ENCODE results near the gene MOSMO. TPM values are rescaled to one million over a fixed set of nuclear protein-coding genes. Genes with fewer than 3 reads are reported as not detected.
"Not testable (repeated sequence)": the region's sequence is repeated elsewhere in the genome, so short reads cannot be mapped to it uniquely, and the experiment has no call there.

The MOSMO gene
- total and polyA plus RNA-seq, 7 donors: 6.0 to 21.3 (median 11.3) TPM

DNA sequence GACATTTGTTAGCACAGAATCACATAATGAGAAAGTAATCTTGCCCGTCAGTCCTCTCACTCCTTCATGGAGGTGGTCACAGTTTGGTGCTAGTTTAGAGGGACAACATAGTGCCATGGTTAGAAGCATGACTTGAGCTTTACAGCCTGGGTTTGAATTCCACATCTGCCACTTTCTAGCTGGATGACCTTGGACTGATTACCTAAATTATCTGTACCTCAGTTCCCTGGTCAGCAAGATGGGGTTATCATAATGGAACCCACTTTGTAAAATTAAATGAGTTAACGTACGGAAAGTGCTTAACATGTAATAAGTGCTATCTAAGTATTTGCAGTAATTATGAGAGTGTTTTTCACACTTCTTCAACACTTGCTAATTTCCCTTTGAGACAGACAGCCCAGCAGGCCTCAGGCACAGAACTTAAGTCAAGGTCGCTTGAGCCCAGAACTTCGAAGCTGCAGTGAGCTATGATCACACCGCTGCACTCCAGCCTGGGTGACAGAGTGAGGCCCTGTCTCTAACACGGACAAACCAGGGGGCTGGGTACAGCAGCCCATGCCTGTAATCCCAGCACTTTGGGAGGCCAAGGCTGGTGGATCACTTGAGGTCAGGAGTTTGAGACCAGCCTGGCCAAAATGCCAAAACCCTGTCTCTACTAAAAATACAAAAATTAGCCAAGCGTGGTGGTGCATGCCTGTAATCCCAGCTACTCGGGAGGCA lies 91.5 kb downstream of the MOSMO start:
- ATAC-seq: no peak
- Histone ChIP-seq H3K9me3 (no peaks in the 10 kb centered on the region), H3K27ac (no peak overlapping the region), H3K36me3 (ENCODE audit: insufficient read depth in 1 of 2, low read depth in 1 of 2) (no peaks in the 10 kb centered on the region), H3K27me3 (ENCODE audit: insufficient read depth in 3 of 3, low read length in 2 of 3) (no peaks in the 10 kb centered on the region), H3K4me1 (no peaks in the 10 kb centered on the region), H3K4me3 (no peak overlapping the region)
- WGBS, 3 donors: 78 to 84% (median 82%) methylated on average over 9 of the region's 9 CpGs
- TF ChIP-seq, protein P1, sequence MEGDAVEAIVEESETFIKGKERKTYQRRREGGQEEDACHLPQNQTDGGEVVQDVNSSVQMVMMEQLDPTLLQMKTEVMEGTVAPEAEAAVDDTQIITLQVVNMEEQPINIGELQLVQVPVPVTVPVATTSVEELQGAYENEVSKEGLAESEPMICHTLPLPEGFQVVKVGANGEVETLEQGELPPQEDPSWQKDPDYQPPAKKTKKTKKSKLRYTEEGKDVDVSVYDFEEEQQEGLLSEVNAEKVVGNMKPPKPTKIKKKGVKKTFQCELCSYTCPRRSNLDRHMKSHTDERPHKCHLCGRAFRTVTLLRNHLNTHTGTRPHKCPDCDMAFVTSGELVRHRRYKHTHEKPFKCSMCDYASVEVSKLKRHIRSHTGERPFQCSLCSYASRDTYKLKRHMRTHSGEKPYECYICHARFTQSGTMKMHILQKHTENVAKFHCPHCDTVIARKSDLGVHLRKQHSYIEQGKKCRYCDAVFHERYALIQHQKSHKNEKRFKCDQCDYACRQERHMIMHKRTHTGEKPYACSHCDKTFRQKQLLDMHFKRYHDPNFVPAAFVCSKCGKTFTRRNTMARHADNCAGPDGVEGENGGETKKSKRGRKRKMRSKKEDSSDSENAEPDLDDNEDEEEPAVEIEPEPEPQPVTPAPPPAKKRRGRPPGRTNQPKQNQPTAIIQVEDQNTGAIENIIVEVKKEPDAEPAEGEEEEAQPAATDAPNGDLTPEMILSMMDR (IDR thresholded peaks at IDR 0.05): no peak
- DNase-seq: no peak
- intact Hi-C loops (cut with DNase I): loop anchor here in 1 of 2 donors (5.0 kb wide), 2 partner anchors 97 to 147 kb away; partner anchors contain the start of genes PDZD9 and UQCRC2

DNA sequence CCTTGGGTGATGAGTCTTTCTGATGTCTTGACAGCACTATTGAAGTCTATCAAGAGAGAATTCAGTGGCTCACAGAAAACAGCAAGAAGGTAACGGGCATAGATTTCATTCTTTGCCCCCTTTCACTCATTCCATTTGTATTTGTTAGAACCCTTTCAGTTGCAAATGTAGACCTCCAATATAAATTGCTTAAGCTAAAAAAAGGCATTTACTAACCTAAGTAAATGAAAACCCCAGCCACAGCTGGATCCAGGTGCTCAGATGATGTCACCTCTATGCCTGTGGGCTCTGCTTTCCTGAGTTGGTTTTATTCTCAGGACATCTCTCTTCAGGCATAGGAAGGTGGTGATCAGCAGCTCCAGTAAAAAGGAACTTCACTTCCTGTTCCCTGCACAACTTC lies 95.5 kb downstream of the MOSMO start:
- no peaks in the 10 kb centered on the region for H3K9me3 ChIP-seq
- DNase-seq (no peak), ATAC-seq (no peak)
- H3K27ac ChIP-seq: no peak overlapping the region
- TF ChIP-seq, protein P1 (IDR thresholded peaks at IDR 0.05): no peak
- H3K4me3 ChIP-seq: no peak overlapping the region
- 90 to 100% (median 100%) methylated on average over 1 of the region's 1 CpG for WGBS, 3 donors
- no peaks in the 10 kb centered on the region for H3K4me1 ChIP-seq
- intact Hi-C loops (cut with DNase I): loop anchor here in 1 of 2 donors (5.0 kb wide), 1 partner anchor 101 kb away; the partner anchor contains the start of gene PDZD9
- no peaks in the 10 kb centered on the region for H3K36me3 ChIP-seq (ENCODE audit: insufficient read depth in 1 of 2, low read depth in 1 of 2)
- H3K27me3 ChIP-seq (ENCODE audit: insufficient read depth in 3 of 3, low read length in 2 of 3): no peaks in the 10 kb centered on the region

DNA sequence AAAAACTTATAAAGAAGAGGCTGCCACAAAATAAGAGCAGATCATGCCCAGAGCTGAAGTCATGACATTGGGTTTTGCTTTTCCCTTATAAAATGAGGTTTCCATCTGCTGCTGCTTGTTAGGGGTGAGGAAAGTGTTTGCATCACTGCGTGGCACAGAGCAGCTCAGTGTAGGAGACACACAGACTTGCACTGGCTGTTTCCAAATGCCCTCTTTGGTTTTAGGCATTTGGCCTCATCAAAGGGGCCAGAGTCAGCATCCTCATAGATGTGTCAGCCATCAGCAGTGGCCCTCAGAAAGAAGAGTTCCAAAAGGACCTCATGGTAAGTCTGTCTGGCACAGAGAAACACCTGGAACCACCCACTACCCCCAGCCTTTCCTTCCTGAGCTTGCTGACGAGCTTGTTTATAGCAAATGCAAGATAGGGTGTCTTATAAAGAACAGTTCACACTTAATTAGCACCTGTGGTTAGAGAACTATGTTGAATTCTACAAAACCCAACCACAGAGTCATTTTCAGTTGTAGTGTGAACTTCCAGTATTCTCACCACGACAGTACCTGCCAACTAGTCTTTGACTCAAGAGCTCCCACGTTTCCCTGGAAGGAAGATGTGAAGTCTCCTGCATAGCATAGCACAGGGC lies 101.5 kb downstream of the MOSMO start:
- TF ChIP-seq, protein P1 (IDR thresholded peaks at IDR 0.05): no peak
- Histone ChIP-seq H3K4me1 (no peaks in the 10 kb centered on the region), H3K4me3 (no peak overlapping the region), H3K36me3 (ENCODE audit: insufficient read depth in 1 of 2, low read depth in 1 of 2) (no peaks in the 10 kb centered on the region), H3K27me3 (ENCODE audit: insufficient read depth in 3 of 3, low read length in 2 of 3) (no peaks in the 10 kb centered on the region), H3K9me3 (no peaks in the 10 kb centered on the region), H3K27ac (no peak overlapping the region)
- ATAC-seq: no peak
- intact Hi-C loops (cut with DNase I): no loop called here
- 52 to 61% (median 56%) methylated on average over 4 of the region's 4 CpGs for WGBS, 3 donors
- DNase-seq: no peak

DNA sequence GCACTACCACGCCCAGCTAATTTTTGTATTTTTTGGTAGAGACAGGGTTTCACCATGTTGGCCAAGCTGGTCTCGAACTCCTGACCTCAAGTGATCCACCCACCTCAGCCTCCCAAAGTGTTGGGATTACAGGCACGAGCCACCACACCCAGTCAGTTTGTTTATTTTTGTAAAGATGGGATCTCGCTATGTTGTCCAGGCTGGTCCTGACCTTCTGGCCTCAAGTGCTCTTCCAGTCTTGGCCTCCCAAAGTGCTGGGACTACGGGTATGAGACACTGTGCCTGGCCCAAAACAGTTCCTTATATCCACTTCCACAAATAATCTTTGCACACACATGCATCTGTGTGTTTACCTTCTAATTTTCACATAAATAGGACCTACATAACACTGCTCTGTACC lies 103.7 kb downstream of the MOSMO start:
- 77 to 81% (median 79%) methylated on average over 5 of the region's 5 CpGs for WGBS, 3 donors
- DNase-seq; H3K9me3 ChIP-seq; H3K27me3 ChIP-seq (ENCODE audit: insufficient read depth in 3 of 3, low read length in 2 of 3); H3K36me3 ChIP-seq (ENCODE audit: insufficient read depth in 1 of 2, low read depth in 1 of 2); H3K4me3 ChIP-seq; ATAC-seq; intact Hi-C loops (cut with DNase I); H3K4me1 ChIP-seq; H3K27ac ChIP-seq: not testable (repeated sequence)

DNA sequence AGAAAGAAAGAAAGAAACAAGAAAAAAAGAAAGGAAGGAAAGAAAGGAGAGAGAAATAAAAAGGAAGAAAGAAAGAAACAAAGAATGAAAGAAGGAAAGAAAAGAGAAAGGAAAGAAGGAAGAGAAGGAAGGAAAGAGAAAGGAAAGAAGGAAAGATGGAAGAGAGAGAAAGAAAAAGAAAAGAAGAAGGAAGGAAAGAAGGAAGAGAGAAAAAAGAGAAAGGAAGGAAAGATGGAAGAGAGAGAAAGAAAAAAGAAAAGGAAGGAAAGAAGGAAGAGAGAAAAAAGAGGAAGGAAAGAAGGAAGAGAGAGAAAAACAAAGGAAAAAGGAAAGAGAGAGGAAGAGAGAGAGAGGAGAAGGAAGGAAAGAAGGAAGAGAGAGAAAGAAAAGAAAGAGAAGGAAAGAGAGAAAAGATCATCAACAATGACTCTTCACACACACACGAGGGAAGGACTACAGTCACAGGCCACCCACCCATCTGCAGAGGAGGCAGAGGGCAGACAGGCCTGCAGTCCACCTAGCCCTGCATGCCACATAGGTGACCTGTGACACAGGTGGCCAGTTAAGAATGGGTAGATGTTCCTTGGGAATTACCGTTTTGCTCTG lies 108.3 kb downstream of the MOSMO start:
- 78 to 89% (median 86%) methylated on average over 2 of the region's 2 CpGs for WGBS, 3 donors
- no peak overlapping the region for H3K27ac ChIP-seq
- no peak for ATAC-seq

More for the DNA sequence above, 108.3 kb downstream of the MOSMO start:
- H3K9me3 ChIP-seq: no peaks in the 10 kb centered on the region
- intact Hi-C loops (cut with DNase I): no loop called here
- no peak for DNase-seq
- no peaks in the 10 kb centered on the region for H3K36me3 ChIP-seq (ENCODE audit: insufficient read depth in 1 of 2, low read depth in 1 of 2)
- no peak overlapping the region for H3K4me3 ChIP-seq
- H3K4me1 ChIP-seq: no peaks in the 10 kb centered on the region
- no peaks in the 10 kb centered on the region for H3K27me3 ChIP-seq (ENCODE audit: insufficient read depth in 3 of 3, low read length in 2 of 3)
- TF ChIP-seq, protein P1 (IDR thresholded peaks at IDR 0.05): no peak

Measured in psoas muscle (tissue), 8 donors.